ENCODE data around the gene QKI. TPM values are rescaled to one million over a fixed set of nuclear protein-coding genes. Genes with fewer than 3 reads are reported as not detected.
"Not testable (repeated sequence)": the region's sequence is repeated elsewhere in the genome, so short reads cannot be mapped to it uniquely, and the experiment has no call there.

QKI gene
- total RNA-seq, 2 experiments from 2014 or later, result 61.7 to 74.7 TPM

DNA sequence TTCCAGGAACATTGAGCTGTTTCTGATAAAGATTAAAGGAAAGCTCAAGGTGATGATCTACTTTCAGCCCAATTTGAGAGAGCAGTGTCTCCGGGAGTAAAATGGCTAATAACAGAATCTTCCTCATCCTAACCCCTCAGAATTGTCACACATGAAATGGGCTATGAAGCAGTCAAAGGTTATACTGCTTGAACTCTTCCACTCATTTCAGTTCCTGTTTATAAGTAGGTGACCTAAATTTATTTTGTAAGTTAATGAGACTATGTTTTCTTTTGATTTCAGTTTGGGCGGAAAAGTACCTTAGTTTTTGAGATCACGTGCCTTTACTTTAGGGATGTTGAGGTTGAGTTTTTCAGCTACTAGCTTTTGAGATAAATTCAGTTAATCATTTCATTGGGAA lies 47.2 kb downstream of the QKI start:
- H3K27ac Mint-ChIP-seq, result peak overlapping the region; percentile 98
- H3K4me1 Mint-ChIP-seq, result peaks cover 52% of the 10 kb centered on the region
- ChIA-PET POLR2A (interaction anchor here (0.6 kb wide), 1 partner anchor 126 kb away, joined by 3 read pairs; no protein-coding TSS in a partner anchor), CTCF (no interaction called here)
- H3K27me3 Mint-ChIP-seq, result no peaks in the 10 kb centered on the region
- H3K9me3 Mint-ChIP-seq, result no peaks in the 10 kb centered on the region
- H3K4me3 Mint-ChIP-seq, result peak overlapping the region; percentile 37
- peaks cover 53% of the 10 kb centered on the region for H3K36me3 Mint-ChIP-seq (ENCODE audit: low read depth)
- DNase-seq, result no peak

- Mint-ChIP-seq H3K4me3 (no peak overlapping the region), H3K27me3 (no peaks in the 10 kb centered on the region), H3K27ac (no peak overlapping the region), H3K4me1 (peaks cover 43% of the 10 kb centered on the region), H3K36me3 (ENCODE audit: low read depth) (peaks cover 51% of the 10 kb centered on the region), H3K9me3 (no peaks in the 10 kb centered on the region)
- no peak for DNase-seq
- ChIA-PET POLR2A (no interaction called here), CTCF (interaction anchor here (0.6 kb wide), 1 partner anchor 21 kb away, joined by 3 read pairs; no protein-coding TSS in a partner anchor)
Observed at GRCh38 chr6:163463180-163463579, 48.7 kb downstream of the QKI start.

DNA sequence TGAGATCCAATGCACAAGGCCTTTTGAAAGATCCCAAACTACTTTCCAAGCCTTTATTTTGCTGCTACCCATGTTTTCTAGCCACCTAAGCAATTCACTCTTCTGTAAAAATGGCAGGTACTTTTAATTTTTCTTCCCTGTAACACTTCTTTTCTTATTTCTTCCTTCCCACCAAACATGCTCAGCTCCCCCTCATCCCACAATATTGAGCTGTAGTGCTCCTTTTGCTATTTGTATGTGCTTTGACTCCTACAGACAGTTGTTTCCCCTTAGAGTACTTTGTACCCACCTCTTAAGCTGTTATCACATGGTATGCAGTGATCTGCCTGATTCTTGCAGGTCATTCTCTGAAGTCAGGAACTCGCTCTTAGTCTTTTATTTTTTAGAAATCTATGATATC lies 49.3 kb downstream of the QKI start:
- Mint-ChIP-seq H3K9me3 (no peaks in the 10 kb centered on the region), H3K27me3 (no peaks in the 10 kb centered on the region), H3K36me3 (ENCODE audit: low read depth) (peaks cover 56% of the 10 kb centered on the region), H3K4me3 (no peak overlapping the region), H3K27ac (no peak overlapping the region), H3K4me1 (peaks cover 43% of the 10 kb centered on the region)
- POLR2A ChIA-PET, result no interaction called here
- CTCF ChIA-PET, result no interaction called here
- no peak for DNase-seq

- ChIA-PET POLR2A (no interaction called here), CTCF (interaction anchor here (0.7 to 1.0 kb wide), 3 partner anchors 19 to 87 kb away, joined by 3 to 4 read pairs (median 4); no protein-coding TSS in a partner anchor)
- Mint-ChIP-seq H3K9me3 (peaks cover 25% of the 10 kb centered on the region), H3K27me3 (no peaks in the 10 kb centered on the region), H3K4me3 (no peak overlapping the region), H3K4me1 (peaks cover 23% of the 10 kb centered on the region), H3K27ac (no peak overlapping the region), H3K36me3 (ENCODE audit: low read depth) (peaks cover 65% of the 10 kb centered on the region)
- DNase-seq, result no peak
Observed at GRCh38 chr6:163466839-163467390, 52.4 kb downstream of the QKI start.

GRCh38 chr6:163468738-163469137 lies 54.2 kb downstream of the QKI start:
- Mint-ChIP-seq H3K27ac (no peak overlapping the region), H3K27me3 (no peaks in the 10 kb centered on the region), H3K36me3 (ENCODE audit: low read depth) (peaks cover 63% of the 10 kb centered on the region), H3K9me3 (peaks cover 25% of the 10 kb centered on the region), H3K4me3 (no peak overlapping the region), H3K4me1 (peaks cover 16% of the 10 kb centered on the region)
- DNase-seq, result no peak
- POLR2A ChIA-PET, result no interaction called here
- CTCF ChIA-PET, result interaction anchor here (1.1 kb wide), 1 partner anchor 54 kb away, joined by 3 read pairs; no protein-coding TSS in a partner anchor

DNA sequence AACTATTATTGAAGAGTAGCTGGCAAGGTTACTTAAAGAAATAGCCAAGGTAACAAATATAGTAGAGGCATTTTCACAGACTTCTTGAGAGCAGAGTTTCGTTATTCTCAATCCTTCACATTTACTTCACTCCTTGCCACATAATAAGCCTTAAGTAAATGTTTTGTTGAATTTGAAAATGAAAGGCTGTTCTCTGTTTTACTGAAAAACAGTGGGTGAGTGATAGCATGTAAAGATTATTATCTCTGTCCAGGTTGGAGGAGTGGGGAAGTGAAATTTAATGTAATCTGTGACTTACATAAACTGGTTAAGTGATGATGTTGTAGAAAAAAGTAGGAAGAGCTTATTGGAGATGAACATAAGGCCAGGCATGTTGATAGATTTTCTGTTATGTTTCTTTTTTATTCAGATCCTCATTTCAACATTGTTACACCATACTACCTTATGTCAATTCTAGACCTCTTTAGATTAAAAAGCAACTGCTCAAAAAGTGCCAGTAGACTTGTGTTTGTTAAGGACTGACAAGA lies 55.0 kb downstream of the QKI start:
- ChIA-PET CTCF (interaction anchor here (1.0 to 1.1 kb wide), 2 partner anchors 13 to 53 kb away, joined by 3 read pairs; no protein-coding TSS in a partner anchor), POLR2A (no interaction called here)
- Mint-ChIP-seq H3K4me1 (peaks cover 16% of the 10 kb centered on the region), H3K4me3 (no peak overlapping the region), H3K27me3 (no peaks in the 10 kb centered on the region), H3K36me3 (ENCODE audit: low read depth) (peaks cover 57% of the 10 kb centered on the region), H3K9me3 (peaks cover 25% of the 10 kb centered on the region), H3K27ac (no peak overlapping the region)
- DNase-seq, result no peak

GRCh38 chr6:163470611-163471010 lies 56.1 kb downstream of the QKI start:
- H3K4me1 Mint-ChIP-seq, result peaks cover 16% of the 10 kb centered on the region
- peaks cover 25% of the 10 kb centered on the region for H3K9me3 Mint-ChIP-seq
- POLR2A ChIA-PET, result no interaction called here
- H3K27me3 Mint-ChIP-seq, result no peaks in the 10 kb centered on the region
- DNase-seq, result no peak
- H3K36me3 Mint-ChIP-seq (ENCODE audit: low read depth), result peaks cover 51% of the 10 kb centered on the region
- no peak overlapping the region for H3K4me3 Mint-ChIP-seq
- CTCF ChIA-PET, result interaction anchor here (1.0 kb wide), 1 partner anchor 12 kb away, joined by 3 read pairs; no protein-coding TSS in a partner anchor
- no peak overlapping the region for H3K27ac Mint-ChIP-seq

GRCh38 chr6:163474581-163474980 lies 60.1 kb downstream of the QKI start:
- Mint-ChIP-seq H3K4me3 (no peak overlapping the region), H3K27ac (no peak overlapping the region), H3K4me1 (peaks cover under 1% of the 10 kb centered on the region), H3K9me3 (peaks cover 20% of the 10 kb centered on the region), H3K27me3 (no peaks in the 10 kb centered on the region), H3K36me3 (ENCODE audit: low read depth) (peaks cover 32% of the 10 kb centered on the region)
- CTCF ChIA-PET, result no interaction called here
- POLR2A ChIA-PET, result no interaction called here
- DNase-seq, result no peak

DNA sequence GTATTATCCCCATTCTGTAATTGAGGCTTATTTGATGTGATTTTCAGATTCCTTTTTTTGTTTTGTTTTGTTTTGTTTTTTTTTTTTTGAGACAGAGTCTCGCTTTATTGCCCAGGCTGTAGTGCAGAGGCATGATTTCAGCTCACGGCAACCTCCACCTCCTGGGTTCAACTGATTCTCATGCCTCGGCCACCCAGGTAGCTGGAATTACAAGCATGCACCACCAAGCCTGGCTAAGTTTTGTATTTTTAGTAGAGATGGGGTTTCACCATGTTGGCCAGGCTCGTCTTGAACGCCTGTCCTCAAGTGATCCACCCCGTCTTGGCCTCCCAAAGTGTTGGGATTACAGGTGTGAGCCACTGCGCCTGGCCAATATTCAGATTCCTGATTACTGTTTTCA lies 62.4 kb downstream of the QKI start:
- POLR2A ChIA-PET, DNase-seq, H3K27ac Mint-ChIP-seq, CTCF ChIA-PET, H3K9me3 Mint-ChIP-seq, H3K27me3 Mint-ChIP-seq, H3K4me3 Mint-ChIP-seq, H3K4me1 Mint-ChIP-seq: not testable (repeated sequence)
- H3K36me3 Mint-ChIP-seq (ENCODE audit: low read depth), result peaks cover 23% of the 10 kb centered on the region

- H3K27ac Mint-ChIP-seq, result no peak overlapping the region
- peaks cover 2% of the 10 kb centered on the region for H3K4me1 Mint-ChIP-seq
- DNase-seq, result no peak
- H3K4me3 Mint-ChIP-seq, result no peak overlapping the region
- CTCF ChIA-PET, result interaction anchor here (0.6 to 0.8 kb wide), 2 partner anchors 13 to 185 kb away, joined by 3 read pairs; no protein-coding TSS in a partner anchor
- no peaks in the 10 kb centered on the region for H3K9me3 Mint-ChIP-seq
- POLR2A ChIA-PET, result no interaction called here
- peaks cover 19% of the 10 kb centered on the region for H3K36me3 Mint-ChIP-seq (ENCODE audit: low read depth)
- H3K27me3 Mint-ChIP-seq, result no peaks in the 10 kb centered on the region
Observed at GRCh38 chr6:163483107-163483506, 68.6 kb downstream of the QKI start.

- Mint-ChIP-seq H3K4me1 (peaks cover 5% of the 10 kb centered on the region), H3K36me3 (ENCODE audit: low read depth) (peaks cover 14% of the 10 kb centered on the region), H3K9me3 (no peaks in the 10 kb centered on the region), H3K4me3 (no peak overlapping the region), H3K27ac (no peak overlapping the region), H3K27me3 (no peaks in the 10 kb centered on the region)
- CTCF ChIA-PET, result interaction anchor here (1.7 kb wide), 1 partner anchor 18 kb away, joined by 4 read pairs; no protein-coding TSS in a partner anchor
- POLR2A ChIA-PET, result no interaction called here
- no peak for DNase-seq
Observed at GRCh38 chr6:163485388-163485851, 70.9 kb downstream of the QKI start.

- no peaks in the 10 kb centered on the region for H3K27me3 Mint-ChIP-seq
- H3K36me3 Mint-ChIP-seq (ENCODE audit: low read depth), result peaks cover 12% of the 10 kb centered on the region
- peaks cover 12% of the 10 kb centered on the region for H3K4me1 Mint-ChIP-seq
- no peak overlapping the region for H3K4me3 Mint-ChIP-seq
- ChIA-PET CTCF (interaction anchor here (0.6 kb wide), 1 partner anchor 392 kb away, joined by 3 read pairs; no protein-coding TSS in a partner anchor), POLR2A (no interaction called here)
- no peak for DNase-seq
- H3K9me3 Mint-ChIP-seq, result no peaks in the 10 kb centered on the region
- H3K27ac Mint-ChIP-seq, result no peak overlapping the region
Observed at GRCh38 chr6:163486821-163487220, 72.3 kb downstream of the QKI start.

- ChIA-PET CTCF (interaction anchor here (0.6 to 1.1 kb wide), 2 partner anchors 51 to 129 kb away, joined by 3 read pairs; no protein-coding TSS in a partner anchor), POLR2A (no interaction called here)
- H3K4me1 Mint-ChIP-seq, result peaks cover 12% of the 10 kb centered on the region
- DNase-seq, result no peak
- H3K27me3 Mint-ChIP-seq, result no peaks in the 10 kb centered on the region
- peaks cover 12% of the 10 kb centered on the region for H3K36me3 Mint-ChIP-seq (ENCODE audit: low read depth)
- no peaks in the 10 kb centered on the region for H3K9me3 Mint-ChIP-seq
- no peak overlapping the region for H3K4me3 Mint-ChIP-seq
- no peak overlapping the region for H3K27ac Mint-ChIP-seq
Observed at GRCh38 chr6:163487606-163488005, 73.1 kb downstream of the QKI start.
